Measurements from ENCODE around the gene APOA5. TPM values are rescaled to one million over a fixed set of nuclear protein-coding genes. Genes with fewer than 3 reads are reported as not detected.

APOA5 gene
- total and polyA plus RNA-seq, 2 donors (not counting 3 experiments of a cell fraction or from before 2014, with no cell fraction given) = not detected

DNA sequence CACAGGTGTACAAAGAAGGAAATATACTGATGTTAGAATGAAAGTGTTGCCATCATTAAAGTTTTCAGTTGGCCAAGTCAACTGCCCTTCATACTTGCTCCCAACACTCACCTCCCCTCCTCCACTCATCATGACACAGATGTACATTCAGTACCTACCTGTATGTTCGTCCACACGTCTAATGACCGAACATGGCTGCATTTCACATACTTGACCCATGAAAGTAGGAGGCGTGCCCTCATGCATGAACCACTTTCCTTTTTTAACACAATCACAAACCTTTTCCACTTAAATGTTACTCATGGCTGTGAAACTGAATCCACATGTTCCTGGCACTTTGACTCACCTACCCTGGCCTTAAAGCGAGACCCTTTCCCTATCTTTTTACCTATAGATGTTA is 15.7 kb downstream of the APOA5 start:
- FAIRE-seq = no peak
- intact Hi-C loops (cut with micrococcal nuclease) = no loop called here
- no peak overlapping the region for H3K4me2 ChIP-seq (ENCODE audit: insufficient read depth, low read length)
- peaks cover 12% of the 10 kb centered on the region for H3K4me1 ChIP-seq (ENCODE audit: control insufficient read depth, extremely low read depth, insufficient read depth, low read length)
- TF ChIP-seq GATA2 (IDR thresholded peaks at IDR 0.05; ENCODE audit: insufficient read depth, insufficient read length, low read depth, low read length) (no peak), EZH2 (IDR thresholded peaks at IDR 0.05; ENCODE audit: borderline replicate concordance, low read depth, low read length, severe bottlenecking) (no peak), POLR2A (IDR thresholded peaks at IDR 0.05; ENCODE audit: low read depth, low read length) (no peak), JUN (IDR thresholded peaks at IDR 0.05; ENCODE audit: borderline replicate concordance, insufficient read depth, insufficient read length, low read depth) (no peak), POLR2AphosphoS5 (IDR thresholded peaks at IDR 0.05; ENCODE audit: insufficient read depth, low read depth, low read length) (no peak), MYC (IDR thresholded peaks at IDR 0.05; ENCODE audit: low read depth, low read length) (no peak)
- TF ChIP-seq, protein P1, sequence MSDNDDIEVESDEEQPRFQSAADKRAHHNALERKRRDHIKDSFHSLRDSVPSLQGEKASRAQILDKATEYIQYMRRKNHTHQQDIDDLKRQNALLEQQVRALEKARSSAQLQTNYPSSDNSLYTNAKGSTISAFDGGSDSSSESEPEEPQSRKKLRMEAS (IDR thresholded peaks at IDR 0.05; ENCODE audit: insufficient read depth, insufficient read length) = no peak
- TF ChIP-seq, protein P2, sequence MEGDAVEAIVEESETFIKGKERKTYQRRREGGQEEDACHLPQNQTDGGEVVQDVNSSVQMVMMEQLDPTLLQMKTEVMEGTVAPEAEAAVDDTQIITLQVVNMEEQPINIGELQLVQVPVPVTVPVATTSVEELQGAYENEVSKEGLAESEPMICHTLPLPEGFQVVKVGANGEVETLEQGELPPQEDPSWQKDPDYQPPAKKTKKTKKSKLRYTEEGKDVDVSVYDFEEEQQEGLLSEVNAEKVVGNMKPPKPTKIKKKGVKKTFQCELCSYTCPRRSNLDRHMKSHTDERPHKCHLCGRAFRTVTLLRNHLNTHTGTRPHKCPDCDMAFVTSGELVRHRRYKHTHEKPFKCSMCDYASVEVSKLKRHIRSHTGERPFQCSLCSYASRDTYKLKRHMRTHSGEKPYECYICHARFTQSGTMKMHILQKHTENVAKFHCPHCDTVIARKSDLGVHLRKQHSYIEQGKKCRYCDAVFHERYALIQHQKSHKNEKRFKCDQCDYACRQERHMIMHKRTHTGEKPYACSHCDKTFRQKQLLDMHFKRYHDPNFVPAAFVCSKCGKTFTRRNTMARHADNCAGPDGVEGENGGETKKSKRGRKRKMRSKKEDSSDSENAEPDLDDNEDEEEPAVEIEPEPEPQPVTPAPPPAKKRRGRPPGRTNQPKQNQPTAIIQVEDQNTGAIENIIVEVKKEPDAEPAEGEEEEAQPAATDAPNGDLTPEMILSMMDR (IDR thresholded peaks at IDR 0.05; ENCODE audit: extremely low read depth in 1 of 2, insufficient read depth in 1 of 2, low read depth in 1 of 2, low read length in 2 of 2) = no peak
- H3K9me1 ChIP-seq (replicated peaks; ENCODE audit: control insufficient read depth, extremely low read depth, insufficient read depth, low read length) = no peaks in the 10 kb centered on the region
- no peaks in the 10 kb centered on the region for H4K20me1 ChIP-seq (replicated peaks; ENCODE audit: control insufficient read depth, extremely low read depth, insufficient read depth, low read length)
- peaks cover 15% of the 10 kb centered on the region for H3K79me2 ChIP-seq (ENCODE audit: control insufficient read depth, insufficient read depth, low read length)
- BruUV-seq (replicated peaks) = no TSS peak
- no peak overlapping the region for H3K27ac ChIP-seq (ENCODE audit: insufficient read depth, low read depth, low read length)
- ChIA-PET CTCF (interaction anchor here (1.0 kb wide), 1 partner anchor 15 kb away, joined by 7 read pairs; the partner anchor contains the start of gene APOA5), POLR2A (no interaction called here)
- no peak for DNase-seq (ENCODE audit: low read depth, low spot score)
- no peak overlapping the region for H3K9ac ChIP-seq (replicated peaks; ENCODE audit: extremely low read depth, insufficient read depth, low read length)
- no peaks in the 10 kb centered on the region for H3K9me3 ChIP-seq (replicated peaks; ENCODE audit: control insufficient read depth, insufficient read depth, low read length)
- dilution Hi-C loops (cut with MboI; ENCODE audit: extremely low pct_ligation_motif_present, low sequenced_read_pairs) = no loop called here
- H2AFZ ChIP-seq (ENCODE audit: low read depth, low read length) = no peak overlapping the region
- H3K36me3 ChIP-seq (ENCODE audit: control insufficient read depth in 2 of 2, extremely low read depth in 1 of 2, insufficient read depth in 2 of 2, low read length in 2 of 2) = peaks cover 15 to 16% of the 10 kb centered on the region in 2 experiments
- no peaks in the 10 kb centered on the region for H3K27me3 ChIP-seq (ENCODE audit: control insufficient read depth in 2 of 2, insufficient read depth in 2 of 2, low read length in 2 of 2)
- H3K4me3 ChIP-seq (replicated peaks in 1 of 3; ENCODE audit: insufficient read depth in 1 of 3, low read depth in 1 of 3, low read length in 3 of 3) = no peak overlapping the region
